Measurements from ENCODE around the gene ZNF277.

- no peak for TF ChIP-seq CTCF (IDR thresholded peaks at IDR 0.05)
- TF ChIP-seq POLR2A (IDR thresholded peaks at IDR 0.05), result no peak
These were observed 14.5 kb downstream of the ZNF277 start for GRCh38 chr7:112220877-112221434.
